ENCODE measurements around the gene RAB5B.

Gene RAB5B

GRCh38 chr12:56017181-56017580, 43.3 kb downstream of the RAB5B start:
- Histone ChIP-seq H3K4me3 (ENCODE audit: low read depth, low read length) (no peak overlapping the region), H3K27me3 (no peaks in the 10 kb centered on the region), H3K4me1 (peaks cover 11% of the 10 kb centered on the region), H3K9me3 (no peaks in the 10 kb centered on the region), H3K36me3 (no peaks in the 10 kb centered on the region)
- TF ChIP-seq CTCF (IDR thresholded peaks at IDR 0.05; ENCODE audit: low read depth, low read length), result no peak
- DNase-seq, result no peak

- Histone ChIP-seq H3K27me3 (no peaks in the 10 kb centered on the region), H3K4me3 (ENCODE audit: low read depth, low read length) (no peak overlapping the region), H3K36me3 (no peaks in the 10 kb centered on the region), H3K9me3 (no peaks in the 10 kb centered on the region), H3K4me1 (peaks cover 11% of the 10 kb centered on the region)
- TF ChIP-seq CTCF (IDR thresholded peaks at IDR 0.05; ENCODE audit: low read depth, low read length), result no peak
- DNase-seq, result no peak
These were observed 44.5 kb downstream of the RAB5B start for GRCh38 chr12:56018356-56018755.

DNA sequence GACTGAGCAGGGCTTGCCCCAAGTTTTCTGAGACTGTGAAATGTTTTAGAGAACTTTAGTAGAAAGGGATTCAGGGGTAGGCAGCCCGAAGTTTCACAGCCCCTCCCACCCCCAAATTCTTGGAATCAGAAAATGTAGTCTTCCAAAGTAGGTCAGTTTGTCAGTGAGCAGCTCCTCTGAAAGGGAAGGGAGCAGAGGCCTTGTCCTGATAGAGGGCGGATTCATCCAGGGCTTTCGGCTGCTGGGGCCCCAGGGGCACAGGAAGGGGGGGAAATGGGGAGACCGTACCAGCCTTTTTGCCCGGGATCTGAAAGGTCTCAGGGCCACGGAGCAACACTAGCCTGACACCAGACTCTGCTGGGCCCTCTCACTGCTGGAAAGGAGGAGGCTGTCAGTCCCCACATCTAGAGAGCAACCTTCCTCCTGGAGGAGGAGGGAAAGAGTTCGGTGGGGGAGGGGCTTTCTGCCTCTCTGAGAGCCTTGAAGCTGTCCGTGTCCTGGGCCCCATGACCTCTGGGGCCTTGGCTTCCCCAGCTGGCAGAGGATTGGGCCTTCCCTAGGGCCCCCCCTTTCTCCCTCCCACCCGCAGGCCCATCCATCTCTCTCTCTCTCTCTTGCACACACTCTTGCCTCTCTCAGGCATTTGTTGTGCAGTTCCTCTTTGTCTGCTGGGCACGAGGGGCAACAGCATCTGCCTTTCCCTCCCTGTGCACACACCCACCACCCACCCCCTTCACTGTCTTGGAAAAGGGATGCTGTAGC, 46.7 kb downstream of the RAB5B start, which contains the start of gene IKZF4:
Gene IKZF4, plus strand, starts transcription at position 621 of the 762 bp plus-strand sequence. CDS start 451 bp downstream, outside the sequence.
- peaks cover 11% of the 10 kb centered on the region for H3K4me1 ChIP-seq
- H3K36me3 ChIP-seq, result no peaks in the 10 kb centered on the region
- no peak for TF ChIP-seq CTCF (IDR thresholded peaks at IDR 0.05; ENCODE audit: low read depth, low read length)
- peak within 1 kb of the TSS; percentile 56 for H3K4me3 ChIP-seq (ENCODE audit: low read depth, low read length)
- peak; percentile 55 for DNase-seq
- H3K27me3 ChIP-seq, result no peaks in the 10 kb centered on the region
- no peaks in the 10 kb centered on the region for H3K9me3 ChIP-seq

DNA sequence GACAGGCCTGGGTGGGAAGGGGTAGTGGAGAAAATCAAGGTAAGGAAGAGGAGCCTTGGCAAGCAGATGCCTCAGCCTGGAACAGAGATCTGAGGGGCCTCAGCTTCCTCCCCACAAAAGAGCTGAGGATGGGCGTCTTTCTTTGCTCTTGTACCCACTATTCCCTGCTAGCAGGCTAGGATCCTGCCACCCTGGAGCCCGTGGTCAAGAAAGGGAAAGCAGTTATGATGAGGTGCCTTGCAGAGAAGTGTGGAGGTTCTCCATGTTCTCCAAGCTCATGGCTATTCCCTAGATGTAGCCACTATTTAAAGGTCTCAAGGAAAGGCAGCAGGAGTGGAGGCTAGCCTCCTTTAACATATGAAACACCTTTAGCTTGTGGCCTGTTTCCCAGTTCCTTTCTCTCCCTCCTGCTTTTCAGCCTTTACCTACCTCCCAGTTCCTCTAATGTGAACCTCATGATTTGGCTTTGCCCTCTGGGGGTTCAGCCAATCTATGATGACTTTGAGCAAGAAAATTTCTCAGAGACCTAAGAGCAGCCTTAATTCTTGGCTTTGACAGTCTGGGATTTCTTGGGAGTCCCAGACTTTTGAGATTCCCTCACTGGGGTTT, 48.1 kb downstream of the RAB5B start:
- Histone ChIP-seq H3K36me3 (no peaks in the 10 kb centered on the region), H3K4me3 (ENCODE audit: low read depth, low read length) (peak overlapping the region; percentile 56), H3K9me3 (no peaks in the 10 kb centered on the region), H3K27me3 (no peaks in the 10 kb centered on the region), H3K4me1 (peaks cover 11% of the 10 kb centered on the region)
- TF ChIP-seq CTCF (IDR thresholded peaks at IDR 0.05; ENCODE audit: low read depth, low read length), result no peak
- no peak for DNase-seq

DNA sequence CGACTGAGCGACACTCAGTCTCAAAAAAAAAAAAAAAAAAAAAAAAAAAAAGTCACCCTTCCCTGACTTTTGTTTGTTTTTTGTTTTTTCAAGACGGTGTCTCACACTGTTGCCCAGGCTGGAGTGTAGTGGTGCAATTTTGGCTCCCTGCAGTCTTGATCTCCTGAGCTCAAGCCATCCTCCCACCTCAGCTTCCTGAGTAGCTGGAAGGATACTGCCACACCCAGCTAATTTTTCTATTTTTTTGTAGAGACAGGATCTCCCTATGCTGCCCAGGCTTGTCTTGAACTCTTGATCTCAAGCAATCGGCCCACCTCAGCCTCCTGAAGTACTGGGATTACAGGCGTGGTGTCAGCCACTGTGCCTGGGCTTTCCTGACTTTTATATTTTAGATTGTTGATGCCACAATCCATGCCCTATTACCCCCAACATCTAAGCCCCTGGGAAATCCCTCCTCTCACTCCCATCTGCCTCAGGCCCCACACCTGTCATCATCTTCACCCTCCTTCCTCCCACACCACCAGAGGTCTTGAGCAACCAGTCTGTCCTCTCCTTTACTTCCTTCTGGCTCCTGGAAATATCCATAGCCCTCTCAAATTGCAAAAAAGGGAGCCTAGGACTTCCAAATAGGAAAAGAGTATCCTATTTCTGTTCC, 54.8 kb downstream of the RAB5B start:
- TF ChIP-seq CTCF (IDR thresholded peaks at IDR 0.05; ENCODE audit: low read depth, low read length), result no peak

DNA sequence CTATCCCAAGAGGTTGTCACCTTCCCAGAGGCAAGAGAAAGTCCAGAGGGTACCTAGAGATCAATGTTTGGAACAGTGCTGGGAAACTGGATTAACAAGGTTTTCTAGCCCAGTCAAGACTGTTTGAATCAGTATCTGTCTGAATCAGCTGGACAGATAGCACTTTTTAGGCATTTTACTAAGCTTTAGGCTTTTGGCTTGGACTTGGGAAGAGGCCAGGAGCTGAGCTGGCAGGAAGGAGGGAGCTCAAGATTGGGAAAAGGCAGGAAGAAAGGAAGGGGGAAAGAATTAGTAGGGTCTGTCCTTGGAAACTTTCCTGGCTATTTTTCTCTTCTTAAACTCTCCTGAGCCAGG, 55.3 kb downstream of the RAB5B start:
- H3K4me3 ChIP-seq (ENCODE audit: low read depth, low read length), result no peak overlapping the region
- no peaks in the 10 kb centered on the region for H3K27me3 ChIP-seq
- no peaks in the 10 kb centered on the region for H3K36me3 ChIP-seq
- no peaks in the 10 kb centered on the region for H3K9me3 ChIP-seq
- no peak for TF ChIP-seq CTCF (IDR thresholded peaks at IDR 0.05; ENCODE audit: low read depth, low read length)
- DNase-seq, result no peak
- no peaks in the 10 kb centered on the region for H3K4me1 ChIP-seq

More for the DNA sequence above, 54.8 kb downstream of the RAB5B start:
- H3K27me3 ChIP-seq, result no peaks in the 10 kb centered on the region
- H3K36me3 ChIP-seq, result no peaks in the 10 kb centered on the region
- H3K9me3 ChIP-seq, result no peaks in the 10 kb centered on the region
- no peak overlapping the region for H3K4me3 ChIP-seq (ENCODE audit: low read depth, low read length)
- no peak for DNase-seq
- H3K4me1 ChIP-seq, result no peaks in the 10 kb centered on the region
